HEK293 (cell line): Measurements from ENCODE around the gene GPR37.

ENCODE experiments used
- CTCF ChIA-PET: fragments of 350-600 bp; formaldehyde crosslinking; extraction: SDS; loops from one replicate; lab custom pipeline; 2021; ENCODE audit warnings: antibody characterized with exemption; lab: Yijun Ruan, JAX
- POLR2A ChIA-PET: fragments of 300-600 bp; formaldehyde crosslinking; extraction: SDS; loops from one replicate; lab custom pipeline; 2020; ENCODE audit warnings: antibody characterized with exemption, inconsistent platforms; lab: Yijun Ruan, JAX
- H3K27ac ChIP-seq: fragments of 200-500 bp; sonication (Bioruptor generic); 2 replicates; pipeline ENCODE4 v1.5.1; 2014; ENCODE audit warnings: low read depth, low read length, control low read depth, inconsistent platforms; ENCODE audit errors: extremely low read depth
- H3K36me3 ChIP-seq, 2 experiments: fragments of 200-500 bp in 1 of 2; sonication (Bioruptor generic) in 1 of 2; 1 replicate in 1 of 2; 2 replicates in 1 of 2; pipeline ENCODE4 v1.5.1; 2014 to 2017; ENCODE audit warnings: inconsistent platforms in 2 of 2, low read length in 2 of 2; ENCODE audit not compliant: control insufficient read depth in 2 of 2, insufficient read depth in 1 of 2
- H3K4me1 ChIP-seq: fragments of 200-500 bp; sonication (Bioruptor generic); 2 replicates; pipeline ENCODE4 v1.5.1; 2014; ENCODE audit warnings: mild to moderate bottlenecking, low read length, inconsistent platforms; ENCODE audit not compliant: control insufficient read depth, insufficient read depth
- H3K4me3 ChIP-seq: 2 replicates; pipeline ENCODE4 v1.5.1; 2011; ENCODE audit warnings: low read depth, mild to moderate bottlenecking, control low read depth, low read length, moderate library complexity
- H3K9me3 ChIP-seq: fragments of 200-500 bp; sonication (Bioruptor generic); 2 replicates; pipeline ENCODE4 v1.5.1; 2014; ENCODE audit warnings: low read depth, low read length, inconsistent platforms; ENCODE audit not compliant: control insufficient read depth, insufficient read depth
- IKZF3 ChIP-seq: fragments of 450-650 bp; IDR thresholded peaks from 2 replicates; pipeline ENCODE4 v1.5.0; 2018; ENCODE audit warnings: missing biosample characterization, mild to moderate bottlenecking, missing genetic modification characterization, moderate library complexity
- OVOL3 ChIP-seq: fragments of 450-650 bp; formaldehyde crosslinking; IDR thresholded peaks from 2 replicates; pipeline ENCODE4 v1.5.1; 2016; ENCODE audit warnings: missing biosample characterization, missing genetic modification characterization
- YY1 ChIP-seq: fragments of 450-650 bp; formaldehyde crosslinking; IDR thresholded peaks from 2 replicates; pipeline ENCODE4 v1.5.1; 2018; ENCODE audit warnings: missing biosample characterization, missing genetic modification characterization
- ZFP37 ChIP-seq: fragments of 450-650 bp; formaldehyde crosslinking; IDR thresholded peaks from 2 replicates; pipeline ENCODE4 v1.5.1; 2016; ENCODE audit warnings: missing biosample characterization, missing genetic modification characterization
- ZNF114 ChIP-seq: fragments of 450-650 bp; formaldehyde crosslinking; IDR thresholded peaks from 2 replicates; pipeline ENCODE4 v1.5.0; 2017; ENCODE audit warnings: missing biosample characterization, missing genetic modification characterization
- ZNF132 ChIP-seq: fragments of 450-650 bp; formaldehyde crosslinking; IDR thresholded peaks from 2 replicates; pipeline ENCODE4 v1.5.1; 2017; ENCODE audit warnings: missing biosample characterization, missing genetic modification characterization, borderline replicate concordance
- ZNF146 ChIP-seq: fragments of 450-650 bp; formaldehyde crosslinking; IDR thresholded peaks from 2 replicates; pipeline ENCODE4 v1.5.1; 2016; ENCODE audit warnings: missing biosample characterization, missing genetic modification characterization
- ZNF155 ChIP-seq: fragments of 450-650 bp; formaldehyde crosslinking; IDR thresholded peaks from 2 replicates; pipeline ENCODE4 v1.5.1; 2016; ENCODE audit warnings: missing biosample characterization, missing genetic modification characterization
- ZNF16 ChIP-seq: fragments of 450-650 bp; formaldehyde crosslinking; IDR thresholded peaks from 2 replicates; pipeline ENCODE4 v1.5.1; 2016; ENCODE audit warnings: low read depth, missing biosample characterization, missing genetic modification characterization
- ZNF169 ChIP-seq: fragments of 450-650 bp; formaldehyde crosslinking; IDR thresholded peaks from 2 replicates; pipeline ENCODE4 v1.5.1; 2016; ENCODE audit warnings: missing biosample characterization, missing genetic modification characterization
- ZNF184 ChIP-seq: fragments of 450-650 bp; IDR thresholded peaks from 2 replicates; pipeline ENCODE4 v1.5.1; 2018; ENCODE audit warnings: missing biosample characterization, mild to moderate bottlenecking, missing genetic modification characterization
- ZNF23 ChIP-seq: fragments of 450-650 bp; formaldehyde crosslinking; IDR thresholded peaks from 2 replicates; pipeline ENCODE4 v1.5.1; 2016; ENCODE audit warnings: missing biosample characterization, missing genetic modification characterization, borderline replicate concordance
- ZNF280D ChIP-seq: fragments of 450-650 bp; formaldehyde crosslinking; IDR thresholded peaks from 2 replicates; pipeline ENCODE4 v1.5.1; 2016; ENCODE audit warnings: missing biosample characterization, missing genetic modification characterization
- ZNF354C ChIP-seq: fragments of 450-650 bp; formaldehyde crosslinking; IDR thresholded peaks from 2 replicates; pipeline ENCODE4 v1.5.1; 2016; ENCODE audit warnings: missing biosample characterization, missing genetic modification characterization, low read depth, borderline replicate concordance
- ZNF473 ChIP-seq: fragments of 450-650 bp; formaldehyde crosslinking; IDR thresholded peaks from 2 replicates; pipeline ENCODE4 v1.5.1; 2017; ENCODE audit warnings: missing biosample characterization, missing genetic modification characterization
- ZNF488 ChIP-seq: fragments of 450-650 bp; formaldehyde crosslinking; IDR thresholded peaks from 2 replicates; pipeline ENCODE4 v1.5.1; 2016; ENCODE audit warnings: missing biosample characterization, missing genetic modification characterization
- ZNF610 ChIP-seq: fragments of 450-650 bp; formaldehyde crosslinking; IDR thresholded peaks from 2 replicates; pipeline ENCODE4 v1.5.1; 2016; ENCODE audit warnings: missing biosample characterization, missing genetic modification characterization, borderline replicate concordance
- ZNF621 ChIP-seq: fragments of 450-650 bp; formaldehyde crosslinking; IDR thresholded peaks from 2 replicates; pipeline ENCODE4 v1.5.1; 2017; ENCODE audit warnings: missing biosample characterization, missing genetic modification characterization
- ZNF629 ChIP-seq: fragments of 450-650 bp; formaldehyde crosslinking; IDR thresholded peaks from 2 replicates; pipeline ENCODE4 v1.5.1; 2017; ENCODE audit warnings: missing biosample characterization, missing genetic modification characterization
- ZNF792 ChIP-seq: fragments of 450-650 bp; formaldehyde crosslinking; IDR thresholded peaks from 2 replicates; pipeline ENCODE4 v1.5.1; 2016; ENCODE audit warnings: missing biosample characterization, missing genetic modification characterization
- ZNF837 ChIP-seq: fragments of 450-650 bp; formaldehyde crosslinking; IDR thresholded peaks from 2 replicates; pipeline ENCODE4 v1.5.1; 2016; ENCODE audit warnings: missing biosample characterization, missing genetic modification characterization
- TF ChIP-seq, protein P1 (sequence below): fragments of 450-650 bp; formaldehyde crosslinking; IDR thresholded peaks from 2 replicates; pipeline ENCODE4 v1.5.1; 2016; ENCODE audit warnings: missing biosample characterization, missing genetic modification characterization
- TF ChIP-seq, protein P2 (sequence below): fragments of 450-650 bp; formaldehyde crosslinking; IDR thresholded peaks from 2 replicates; pipeline ENCODE4 v1.5.1; 2017; ENCODE audit warnings: missing biosample characterization, missing genetic modification characterization
- TF ChIP-seq, protein P3 (sequence below): fragments of 450-650 bp; formaldehyde crosslinking; IDR thresholded peaks from 2 replicates; pipeline ENCODE4 v1.5.1; 2016; ENCODE audit warnings: missing biosample characterization, missing genetic modification characterization

Gene GPR37

DNA sequence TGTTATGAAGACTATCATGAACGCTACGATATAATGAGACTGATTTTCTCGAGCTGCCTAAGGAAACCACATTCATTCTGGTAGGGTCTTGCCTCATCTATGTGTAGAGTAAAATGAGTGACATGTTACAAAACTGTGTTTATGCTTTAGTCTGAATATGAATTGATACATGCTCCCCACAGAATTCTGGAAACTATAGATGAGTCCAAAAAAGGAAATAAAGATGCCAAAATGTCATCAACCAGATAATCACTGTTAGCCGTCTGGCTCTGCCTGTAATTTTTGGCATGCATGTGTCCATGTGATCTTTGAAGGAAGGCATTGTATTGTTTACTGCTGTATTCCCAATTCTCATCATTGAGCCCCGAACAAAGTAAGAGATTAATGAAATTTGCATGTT is 42.6 kb upstream of the GPR37 start:
- ChIA-PET POLR2A (no interaction called here), CTCF (interaction anchor here (0.7 kb wide), 1 partner anchor 58 kb away, joined by 4 read pairs; no protein-coding TSS in a partner anchor)
- H3K4me3 ChIP-seq: no peak overlapping the region
- H3K36me3 ChIP-seq: no peaks in the 10 kb centered on the region
- no peak overlapping the region for H3K27ac ChIP-seq
- TF ChIP-seq ZNF280D (tag by site-specific recombination) (no peak), ZNF629 (no peak), ZNF114 (tag by site-specific recombination) (no peak), ZNF146 (no peak), ZNF610 (tag by site-specific recombination) (no peak), IKZF3 (no peak), ZNF132 (tag by site-specific recombination) (no peak), ZNF169 (no peak)
- TF ChIP-seq, protein P1, sequence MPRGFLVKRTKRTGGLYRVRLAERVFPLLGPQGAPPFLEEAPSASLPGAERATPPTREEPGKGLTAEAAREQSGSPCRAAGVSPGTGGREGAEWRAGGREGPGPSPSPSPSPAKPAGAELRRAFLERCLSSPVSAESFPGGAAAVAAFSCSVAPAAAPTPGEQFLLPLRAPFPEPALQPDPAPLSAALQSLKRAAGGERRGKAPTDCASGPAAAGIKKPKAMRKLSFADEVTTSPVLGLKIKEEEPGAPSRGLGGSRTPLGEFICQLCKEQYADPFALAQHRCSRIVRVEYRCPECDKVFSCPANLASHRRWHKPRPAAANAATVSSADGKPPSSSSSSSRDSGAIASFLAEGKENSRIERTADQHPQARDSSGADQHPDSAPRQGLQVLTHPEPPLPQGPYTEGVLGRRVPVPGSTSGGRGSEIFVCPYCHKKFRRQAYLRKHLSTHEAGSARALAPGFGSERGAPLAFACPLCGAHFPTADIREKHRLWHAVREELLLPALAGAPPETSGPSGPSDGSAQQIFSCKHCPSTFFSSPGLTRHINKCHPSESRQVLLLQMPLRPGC (tag by site-specific recombination): no peak
- H3K9me3 ChIP-seq: no peaks in the 10 kb centered on the region
- H3K4me1 ChIP-seq: no peaks in the 10 kb centered on the region

DNA sequence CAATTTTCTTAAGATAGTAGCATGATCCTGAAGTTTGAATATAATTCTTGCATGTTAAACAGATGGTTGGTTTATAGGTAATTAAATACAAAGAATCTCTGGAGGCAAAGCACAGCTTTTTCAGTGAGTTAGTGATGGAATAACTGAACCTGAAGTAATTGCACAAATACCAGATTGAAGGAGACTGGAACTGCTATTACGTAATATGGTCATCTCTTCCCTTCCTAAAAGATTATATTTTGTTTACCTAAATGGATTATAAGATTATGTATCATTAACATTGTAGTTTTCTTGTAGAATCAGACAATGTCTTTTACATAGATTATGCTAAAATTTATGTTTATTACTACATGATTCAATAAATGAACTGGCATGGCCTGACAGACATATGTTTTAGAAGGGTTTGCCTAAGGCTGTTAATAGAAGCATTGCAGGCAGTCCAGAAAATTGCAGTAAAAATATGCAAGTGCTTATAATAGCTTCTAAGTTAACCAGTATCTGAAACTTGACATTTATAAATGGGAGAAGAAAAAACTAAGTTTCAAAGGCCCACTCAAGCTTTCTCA is 35.8 kb upstream of the GPR37 start:
- ChIA-PET POLR2A (no interaction called here), CTCF (no interaction called here)
- H3K4me3 ChIP-seq: no peak overlapping the region
- H3K27ac ChIP-seq: no peak overlapping the region
- TF ChIP-seq ZNF473 (tag by site-specific recombination) (no peak), YY1 (tag by site-specific recombination) (no peak), ZNF837 (tag by site-specific recombination) (no peak), ZNF184 (tag by site-specific recombination) (no peak), ZNF621 (tag by site-specific recombination) (no peak)
- TF ChIP-seq, protein P2, sequence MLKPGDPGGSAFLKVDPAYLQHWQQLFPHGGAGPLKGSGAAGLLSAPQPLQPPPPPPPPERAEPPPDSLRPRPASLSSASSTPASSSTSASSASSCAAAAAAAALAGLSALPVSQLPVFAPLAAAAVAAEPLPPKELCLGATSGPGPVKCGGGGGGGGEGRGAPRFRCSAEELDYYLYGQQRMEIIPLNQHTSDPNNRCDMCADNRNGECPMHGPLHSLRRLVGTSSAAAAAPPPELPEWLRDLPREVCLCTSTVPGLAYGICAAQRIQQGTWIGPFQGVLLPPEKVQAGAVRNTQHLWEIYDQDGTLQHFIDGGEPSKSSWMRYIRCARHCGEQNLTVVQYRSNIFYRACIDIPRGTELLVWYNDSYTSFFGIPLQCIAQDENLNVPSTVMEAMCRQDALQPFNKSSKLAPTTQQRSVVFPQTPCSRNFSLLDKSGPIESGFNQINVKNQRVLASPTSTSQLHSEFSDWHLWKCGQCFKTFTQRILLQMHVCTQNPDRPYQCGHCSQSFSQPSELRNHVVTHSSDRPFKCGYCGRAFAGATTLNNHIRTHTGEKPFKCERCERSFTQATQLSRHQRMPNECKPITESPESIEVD (tag by site-specific recombination): 0 out of 2 replicates have a peak, but pooled peaks have one; percentile 23
- no peaks in the 10 kb centered on the region for H3K4me1 ChIP-seq
- no peaks in the 10 kb centered on the region for H3K36me3 ChIP-seq
- no peaks in the 10 kb centered on the region for H3K9me3 ChIP-seq

DNA sequence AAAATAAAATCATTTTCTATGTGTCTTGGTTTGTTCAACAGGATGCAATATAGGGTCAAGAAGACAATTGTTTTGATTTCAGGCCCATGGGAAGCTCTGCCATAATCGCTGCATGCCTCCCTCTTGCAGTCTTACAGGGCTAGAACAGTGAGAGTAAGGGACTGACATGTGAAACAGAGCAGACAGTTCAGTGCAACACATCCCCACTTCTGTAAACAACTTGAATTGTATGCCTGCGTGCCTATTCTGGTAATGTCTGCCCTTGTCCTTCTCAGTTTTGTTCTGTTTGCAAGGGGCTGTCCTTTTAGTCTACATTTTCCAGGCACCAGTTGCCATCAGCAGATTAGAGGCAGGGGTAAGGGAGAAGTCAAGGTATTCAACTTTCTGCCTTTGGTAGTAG is 34.8 kb upstream of the GPR37 start:
- ChIA-PET CTCF (interaction anchor here (0.6 to 1.2 kb wide), 2 partner anchors 638 to 871 kb away, joined by 3 read pairs; no protein-coding TSS in a partner anchor), POLR2A (no interaction called here)
- H3K27ac ChIP-seq: no peak overlapping the region
- TF ChIP-seq, protein P3, sequence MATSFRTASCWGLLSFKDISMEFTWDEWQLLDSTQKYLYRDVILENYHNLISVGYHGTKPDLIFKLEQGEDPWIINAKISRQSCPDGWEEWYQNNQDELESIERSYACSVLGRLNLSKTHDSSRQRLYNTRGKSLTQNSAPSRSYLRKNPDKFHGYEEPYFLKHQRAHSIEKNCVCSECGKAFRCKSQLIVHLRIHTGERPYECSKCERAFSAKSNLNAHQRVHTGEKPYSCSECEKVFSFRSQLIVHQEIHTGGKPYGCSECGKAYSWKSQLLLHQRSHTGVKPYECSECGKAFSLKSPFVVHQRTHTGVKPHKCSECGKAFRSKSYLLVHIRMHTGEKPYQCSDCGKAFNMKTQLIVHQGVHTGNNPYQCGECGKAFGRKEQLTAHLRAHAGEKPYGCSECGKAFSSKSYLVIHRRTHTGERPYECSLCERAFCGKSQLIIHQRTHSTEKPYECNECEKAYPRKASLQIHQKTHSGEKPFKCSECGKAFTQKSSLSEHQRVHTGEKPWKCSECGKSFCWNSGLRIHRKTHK (tag by site-specific recombination): no peak
- TF ChIP-seq ZNF792 (tag by site-specific recombination) (no peak), ZNF354C (tag by site-specific recombination) (no peak), ZNF488 (tag by site-specific recombination) (no peak), ZNF16 (no peak), OVOL3 (no peak), ZFP37 (tag by site-specific recombination) (no peak), ZNF155 (tag by site-specific recombination) (no peak), ZNF23 (tag by site-specific recombination) (no peak)
- H3K4me1 ChIP-seq: no peaks in the 10 kb centered on the region
- H3K36me3 ChIP-seq: no peaks in the 10 kb centered on the region
- no peaks in the 10 kb centered on the region for H3K9me3 ChIP-seq
- H3K4me3 ChIP-seq: no peak overlapping the region
